ENCODE data around the gene ADAMTSL2.

DNA sequence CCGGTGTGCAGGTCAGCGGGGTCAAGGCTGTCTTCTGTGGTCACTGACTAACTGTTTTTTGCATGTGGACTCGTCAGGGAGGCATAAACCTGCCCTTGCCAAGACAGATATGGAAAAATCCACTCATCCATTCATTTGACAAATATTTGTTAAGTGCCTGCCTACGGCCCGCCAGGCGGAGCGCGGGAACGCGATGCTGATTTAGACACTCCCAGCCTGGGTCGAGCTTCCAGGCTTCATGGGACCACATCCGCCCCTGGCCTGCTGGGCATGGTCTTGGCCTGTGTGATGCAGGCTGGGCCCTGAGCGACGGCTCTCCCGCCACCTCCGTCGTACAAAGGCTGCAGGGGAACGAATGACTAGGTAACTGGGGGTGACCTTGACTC, 27.9 kb upstream of the ADAMTSL2 start:
- TF ChIP-seq POLR2AphosphoS5 (IDR thresholded peaks at IDR 0.05; ENCODE audit: borderline replicate concordance, low read depth, low read length) = no peak
- no peak for TF ChIP-seq EZH2 (IDR thresholded peaks at IDR 0.05)
